Erythroblast (primary cell): ENCODE results near the gene CYP2D6.

Source experiments
- DNase-seq, 2 experiments: peaks; one replicate each; lab custom pipeline; 2025; lab: John Stamatoyannopoulos, UW
- GATA1 ChIP-seq: IDR thresholded peaks from 2 replicates; pipeline ENCODE4 v1.6.1; 2011; ENCODE audit warnings: low read depth, mild to moderate bottlenecking, control low read depth, low read length, moderate library complexity
- POLR2A ChIP-seq: IDR thresholded peaks from 2 replicates; pipeline ENCODE4 v1.6.1; 2011; ENCODE audit warnings: mild to moderate bottlenecking, low read length

CYP2D6 gene

GRCh38 chr22:42167066-42167465 lies 36.5 kb upstream of the CYP2D6 start:
- no peak for TF ChIP-seq GATA1
- TF ChIP-seq POLR2A: no peak
- no peak for DNase-seq

DNA sequence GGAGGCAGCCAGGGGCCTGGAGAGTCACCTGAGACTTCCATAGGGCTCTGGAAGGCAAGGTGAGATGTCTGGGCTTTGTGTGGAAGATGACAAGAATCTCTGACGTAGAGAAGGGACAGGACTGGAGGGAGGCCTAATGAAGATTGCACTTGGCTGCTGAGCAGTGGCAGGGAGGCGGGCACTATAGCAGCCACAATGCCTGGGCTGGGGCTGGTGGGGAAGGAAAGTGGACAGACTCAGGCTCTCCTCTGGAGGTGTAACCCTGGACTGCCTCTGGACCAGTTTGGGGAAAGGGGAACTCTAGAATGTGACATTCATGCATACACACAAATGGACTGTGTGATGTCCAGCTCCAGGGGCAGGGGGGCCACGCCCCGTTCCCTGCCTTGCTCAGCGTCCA lies 34.3 kb upstream of the CYP2D6 start:
- DNase-seq: no peak
- no peak for TF ChIP-seq POLR2A
- no peak for TF ChIP-seq GATA1

DNA sequence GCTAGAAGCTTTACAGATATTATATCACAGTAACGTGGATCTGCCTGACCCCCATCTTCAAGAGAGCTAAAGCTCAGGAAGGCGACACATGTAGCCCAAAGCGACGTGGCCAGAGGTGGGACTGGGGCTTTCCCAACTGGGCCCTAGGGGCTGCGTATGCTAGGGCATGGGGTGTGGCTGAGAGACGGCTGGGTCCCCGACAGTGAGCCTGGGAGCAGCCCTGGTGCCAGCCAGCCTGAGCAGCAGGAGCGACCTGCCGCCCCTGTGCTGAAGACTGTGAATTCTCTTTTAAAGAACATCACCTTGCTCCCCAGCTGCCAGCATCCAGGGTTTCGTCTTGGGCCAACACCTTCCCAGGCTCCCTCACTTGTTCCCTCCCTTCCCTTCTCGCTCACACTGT lies 32.9 kb upstream of the CYP2D6 start:
- no peak for TF ChIP-seq GATA1
- no peak for TF ChIP-seq POLR2A
- DNase-seq: no peak

DNA sequence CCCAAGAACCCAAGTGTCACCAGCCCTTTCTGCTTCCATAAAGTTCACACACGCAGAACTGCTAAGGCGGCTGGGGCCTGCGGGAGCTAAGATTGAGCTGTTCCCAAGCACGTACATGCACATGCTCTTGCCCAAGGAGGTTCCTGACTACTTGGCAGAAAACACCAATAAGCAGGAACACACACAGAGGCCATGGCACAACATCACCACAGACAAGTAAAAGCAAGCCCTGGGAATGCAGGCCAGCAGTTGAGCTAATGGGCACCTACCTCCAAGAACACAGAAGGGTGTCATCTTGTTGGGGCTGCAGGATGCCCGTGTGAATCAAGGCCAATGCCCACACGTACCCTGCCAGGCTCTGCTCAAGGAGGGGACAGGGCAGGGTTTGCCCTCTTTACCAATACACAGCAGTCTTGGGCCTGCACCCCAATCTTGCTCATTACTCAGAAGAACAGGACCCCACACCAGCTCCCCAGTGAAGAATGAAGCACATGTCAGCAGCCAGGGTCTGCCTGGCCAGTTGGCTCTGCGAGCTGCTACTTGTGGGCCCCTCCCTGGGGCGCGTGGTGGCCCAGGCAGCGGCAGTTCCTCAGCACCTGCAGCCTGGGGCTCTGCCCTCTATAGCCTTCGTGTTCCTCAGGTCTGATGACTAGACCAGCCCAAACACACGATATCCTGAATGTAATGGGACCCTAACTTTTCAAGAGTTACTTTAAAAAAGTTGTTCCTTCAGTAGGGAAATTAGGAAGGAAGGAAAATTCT lies 32.3 kb upstream of the CYP2D6 start:
- TF ChIP-seq POLR2A (no peak), GATA1 (no peak)
- no peak for DNase-seq

- TF ChIP-seq GATA1 (no peak), POLR2A (no peak)
- peak; percentile 35 to 54 for DNase-seq
Measured at GRCh38 chr22:42160830-42161696, 30.5 kb upstream of the CYP2D6 start.

DNA sequence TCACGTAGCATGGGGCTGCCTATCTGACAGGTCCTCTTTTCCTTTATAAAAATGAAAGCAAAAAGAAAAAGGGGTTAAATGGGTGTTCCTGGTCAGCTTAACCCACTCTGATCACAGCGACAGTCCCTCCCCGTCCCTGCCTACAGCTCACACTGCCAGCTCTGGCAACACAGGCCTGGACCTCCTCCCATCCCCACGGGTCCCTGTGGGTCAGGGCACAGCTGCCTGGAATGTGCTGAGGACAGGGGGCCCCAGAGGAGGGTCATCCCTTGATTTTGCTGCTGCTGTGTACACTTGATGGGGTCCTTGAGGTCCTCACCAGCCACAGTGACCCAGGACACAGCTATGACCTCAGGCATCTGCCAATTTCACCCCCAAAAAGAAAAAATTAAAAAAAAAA lies 29.6 kb upstream of the CYP2D6 start:
- DNase-seq: no peak
- no peak for TF ChIP-seq POLR2A
- TF ChIP-seq GATA1: no peak

GRCh38 chr22:42158456-42159132 lies 28.0 kb upstream of the CYP2D6 start:
- DNase-seq: no peak
- TF ChIP-seq GATA1 (no peak), POLR2A (no peak)

GRCh38 chr22:42156598-42156997 lies 26.0 kb upstream of the CYP2D6 start:
- DNase-seq: no peak
- no peak for TF ChIP-seq GATA1

GRCh38 chr22:42156121-42156520 lies 25.5 kb upstream of the CYP2D6 start:
- DNase-seq: no peak
- TF ChIP-seq POLR2A (no peak), GATA1 (no peak)

- no peak for DNase-seq
- TF ChIP-seq GATA1 (no peak), POLR2A (no peak)
Measured at GRCh38 chr22:42155053-42155543, 24.5 kb upstream of the CYP2D6 start.

- no peak for DNase-seq
- TF ChIP-seq POLR2A (no peak), GATA1 (no peak)
Measured at GRCh38 chr22:42154293-42155052, 23.9 kb upstream of the CYP2D6 start.

GRCh38 chr22:42152661-42153270 lies 22.2 kb upstream of the CYP2D6 start:
- TF ChIP-seq POLR2A (no peak), GATA1 (no peak)
- DNase-seq: no peak

- DNase-seq: no peak
- no peak for TF ChIP-seq GATA1
- TF ChIP-seq POLR2A: no peak
Measured at GRCh38 chr22:42151924-42152635, 21.5 kb upstream of the CYP2D6 start.
